ENCODE data around the gene PLOD3.
"Not testable (repeated sequence)": the region's sequence is repeated elsewhere in the genome, so short reads cannot be mapped to it uniquely, and the experiment has no call there.

The PLOD3 gene

DNA sequence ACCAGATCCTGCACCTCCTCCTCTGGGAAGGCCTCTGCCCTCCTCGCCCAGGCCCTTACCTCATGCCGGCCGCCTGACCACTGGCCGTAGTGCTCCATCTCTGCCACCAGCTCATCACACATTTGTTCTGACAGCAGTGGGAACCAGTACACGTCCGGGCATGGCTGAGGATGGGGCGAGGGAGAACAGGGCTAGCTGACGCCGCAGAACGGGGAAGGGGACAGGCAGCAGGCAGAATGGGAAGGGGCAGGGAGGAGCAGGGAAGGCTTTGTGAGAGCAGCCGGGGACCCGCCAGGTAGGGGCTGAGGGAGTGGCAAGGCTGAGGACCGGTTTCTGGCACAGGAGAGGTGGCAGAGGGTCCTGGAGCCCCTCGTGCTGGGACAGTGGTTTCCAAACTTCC is 8.6 kb downstream of the PLOD3 start:
- TF ChIP-seq CTCF (IDR thresholded peaks at IDR 0.05; ENCODE audit: borderline replicate concordance, insufficient read depth, low read depth, low read length), result no peak

DNA sequence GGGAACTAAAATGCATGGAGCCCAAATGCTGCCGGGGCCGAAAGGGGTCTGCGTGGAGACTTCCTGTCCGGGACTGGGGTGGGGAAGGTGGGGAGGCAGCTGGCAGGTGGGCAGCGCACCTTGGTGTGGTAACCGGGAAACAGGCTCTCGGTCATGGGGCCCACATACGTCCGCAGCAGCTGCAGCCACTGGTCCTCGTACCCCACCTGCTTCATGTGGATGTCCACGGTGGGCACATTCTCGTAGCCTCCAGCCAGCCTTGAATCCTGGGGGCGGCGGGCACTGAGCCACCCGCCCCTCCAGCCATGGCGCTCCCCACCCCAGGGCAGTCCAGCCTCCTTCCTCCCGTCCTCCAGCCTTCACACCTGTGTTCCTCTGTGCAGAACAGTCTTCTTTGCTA is 9.9 kb downstream of the PLOD3 start:
- H3K4me3 ChIP-seq (ENCODE audit: low read depth, low read length), result no peak overlapping the region
- TF ChIP-seq CTCF (IDR thresholded peaks at IDR 0.05; ENCODE audit: borderline replicate concordance, insufficient read depth, low read depth, low read length), result no peak

More for the DNA sequence above, 8.6 kb downstream of the PLOD3 start:
- no peak overlapping the region for H3K4me3 ChIP-seq (ENCODE audit: low read depth, low read length)

GRCh38 chr7:101206665-101207042 is 10.7 kb downstream of the PLOD3 start:
- no peak for TF ChIP-seq CTCF (IDR thresholded peaks at IDR 0.05; ENCODE audit: borderline replicate concordance, insufficient read depth, low read depth, low read length)
- H3K4me3 ChIP-seq (ENCODE audit: low read depth, low read length), result no peak overlapping the region

GRCh38 chr7:101205901-101206664 is 11.3 kb downstream of the PLOD3 start:
- no peak overlapping the region for H3K4me3 ChIP-seq (ENCODE audit: low read depth, low read length)
- TF ChIP-seq CTCF (IDR thresholded peaks at IDR 0.05; ENCODE audit: borderline replicate concordance, insufficient read depth, low read depth, low read length), result no peak

DNA sequence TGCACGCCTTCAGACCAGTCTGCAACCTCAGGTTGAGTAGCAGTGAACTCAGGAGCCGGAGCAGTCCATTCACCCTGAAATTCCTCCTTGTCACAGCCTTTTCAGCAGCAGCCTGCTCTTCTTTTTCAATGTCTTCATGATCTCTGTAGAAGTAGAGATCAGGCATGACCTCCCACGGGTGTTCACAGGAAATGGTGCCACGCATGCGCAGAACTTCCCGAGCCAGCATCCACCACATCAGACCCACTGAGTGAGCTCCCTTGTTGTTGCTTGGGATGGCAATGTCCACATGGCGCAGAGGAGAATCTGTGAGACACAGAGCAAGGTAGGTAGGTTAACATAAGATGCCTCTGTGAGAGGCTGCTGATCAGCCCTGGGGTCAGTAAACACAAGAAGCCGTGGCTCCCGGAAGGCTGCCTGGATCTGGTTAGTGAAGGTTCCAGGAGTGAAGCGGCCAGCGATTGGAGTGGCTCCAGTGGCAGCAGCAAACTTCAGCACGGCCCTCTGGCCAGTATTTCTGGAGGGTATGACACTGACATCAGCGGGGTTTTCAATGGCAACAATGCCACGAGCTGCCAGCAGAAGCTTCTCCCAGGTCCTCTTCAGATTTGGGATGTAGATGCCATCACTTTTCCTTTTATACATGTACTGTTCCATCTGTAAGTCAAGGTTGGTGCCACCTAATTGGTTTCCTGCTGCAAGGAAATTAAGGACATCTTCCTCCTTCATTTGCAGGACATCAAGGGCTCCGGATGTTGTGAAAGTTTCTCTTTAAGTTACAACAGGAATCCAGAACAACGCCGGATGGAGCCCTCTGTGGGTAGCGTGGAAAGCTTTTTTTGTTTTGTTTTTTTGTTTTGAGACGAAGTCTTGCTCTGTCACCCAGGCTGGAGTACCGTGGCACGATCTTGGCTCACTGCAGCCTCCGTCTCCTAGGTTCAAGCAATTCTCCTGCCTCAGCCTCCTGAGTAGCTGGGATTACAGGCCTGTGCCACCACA is 13.3 kb downstream of the PLOD3 start:
- not testable (repeated sequence) for H3K4me3 ChIP-seq (ENCODE audit: low read depth, low read length)

GRCh38 chr7:101202603-101202918 is 14.8 kb downstream of the PLOD3 start:
- TF ChIP-seq CTCF (IDR thresholded peaks at IDR 0.05; ENCODE audit: borderline replicate concordance, insufficient read depth, low read depth, low read length), result no peak
- no peak overlapping the region for H3K4me3 ChIP-seq (ENCODE audit: low read depth, low read length)

- TF ChIP-seq CTCF (IDR thresholded peaks at IDR 0.05; ENCODE audit: borderline replicate concordance, insufficient read depth, low read depth, low read length), result no peak
- no peak overlapping the region for H3K4me3 ChIP-seq (ENCODE audit: low read depth, low read length)
Measured at GRCh38 chr7:101201695-101202602, 15.4 kb downstream of the PLOD3 start.

Data from GM12875 (cell line).